HL-60 (cell line): ENCODE results near the gene NFIB.

Experiments
- CTCF ChIP-seq: IDR thresholded peaks from one replicate; pipeline ENCODE4 v1.5.1; 2011; ENCODE audit warnings: low read length, control low read depth, inconsistent platforms; ENCODE audit not compliant: insufficient read depth
- POLR2AphosphoS5 ChIP-seq: IDR thresholded peaks from 2 replicates; pipeline ENCODE4 v1.6.1; 2012; ENCODE audit warnings: low read depth

GRCh38 chr9:14099737-14100136 lies 214.2 kb downstream of the NFIB start:
- TF ChIP-seq CTCF (no peak), POLR2AphosphoS5 (no peak)
